ENCODE data around the gene PACRG.
A peak's percentile ranks its signal among the peaks of the same experiment; 100 is the strongest.

The PACRG gene

DNA sequence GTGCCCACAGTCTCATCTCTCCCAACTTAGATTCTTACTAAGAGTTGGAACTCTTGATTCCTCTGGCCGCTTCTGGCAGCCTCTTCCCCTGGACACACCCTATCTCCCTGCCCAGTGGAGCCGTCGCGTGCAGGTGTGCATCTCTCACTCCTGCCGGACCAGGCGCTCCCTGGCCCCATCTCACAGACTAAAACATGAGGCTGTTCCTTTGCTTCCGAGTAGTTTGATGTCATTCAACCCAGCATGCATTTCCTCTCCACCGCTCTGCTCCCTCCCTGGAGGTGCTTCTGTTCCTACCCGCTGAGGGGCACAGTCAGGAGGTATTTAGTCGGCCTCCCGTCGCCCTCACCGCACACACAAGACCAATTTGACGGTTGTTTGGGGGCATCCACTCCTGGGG is 458.8 kb downstream of the PACRG start:
- Mint-ChIP-seq H3K4me3 (no peak overlapping the region), H3K9me3 (no peaks in the 10 kb centered on the region), H3K4me1 (no peaks in the 10 kb centered on the region), H3K36me3 (no peaks in the 10 kb centered on the region), H3K27ac (no peak overlapping the region)
- DNase-seq (ENCODE audit: low spot score in 2 of 2) (no peak), ATAC-seq (peak; percentile 3)

DNA sequence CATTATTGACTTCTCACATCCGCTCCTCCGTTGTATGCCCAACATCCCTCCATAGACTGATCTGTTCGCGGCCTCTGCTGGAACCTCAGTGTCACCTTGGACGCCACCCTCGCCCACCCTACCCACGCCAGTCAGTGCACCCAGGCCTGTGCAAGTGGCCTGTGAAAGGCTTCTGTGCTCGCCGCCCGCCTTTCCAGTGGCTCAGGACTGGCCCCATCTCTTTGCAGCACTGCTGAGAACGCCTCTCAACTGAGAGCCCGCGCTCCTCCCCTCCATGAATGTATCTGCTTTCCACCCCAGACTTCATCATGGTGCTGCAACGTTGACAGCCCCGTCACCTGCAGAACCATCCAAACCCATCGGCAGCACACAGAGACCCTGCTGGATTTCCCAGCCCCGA is 459.4 kb downstream of the PACRG start:
- Mint-ChIP-seq H3K4me3 (no peak overlapping the region), H3K27ac (no peak overlapping the region), H3K4me1 (no peaks in the 10 kb centered on the region), H3K36me3 (no peaks in the 10 kb centered on the region), H3K9me3 (no peaks in the 10 kb centered on the region)
- DNase-seq (ENCODE audit: low spot score in 2 of 2) (no peak), ATAC-seq (no peak)

DNA sequence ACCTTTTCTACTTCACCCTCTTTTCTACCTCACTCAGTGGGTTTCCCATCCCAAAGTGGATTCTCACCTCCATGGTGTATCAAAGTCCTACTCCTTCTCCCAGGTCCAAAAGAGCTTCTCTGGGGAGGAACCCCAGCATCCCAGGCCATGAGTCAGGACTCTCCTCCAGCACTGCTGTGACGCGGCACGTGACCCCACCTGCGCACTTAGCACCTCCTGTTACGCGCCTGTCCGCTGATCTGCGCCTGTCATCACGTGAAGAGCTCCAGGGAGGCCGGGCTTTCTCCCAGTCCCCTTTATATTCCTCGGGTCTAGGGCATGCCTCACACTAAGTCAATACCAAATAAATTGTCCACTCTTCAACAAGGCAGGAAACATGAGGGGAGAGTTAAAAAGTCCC is 459.8 kb downstream of the PACRG start:
- no peak for DNase-seq (ENCODE audit: low spot score in 2 of 2)
- no peaks in the 10 kb centered on the region for H3K4me1 Mint-ChIP-seq
- no peaks in the 10 kb centered on the region for H3K9me3 Mint-ChIP-seq
- no peaks in the 10 kb centered on the region for H3K36me3 Mint-ChIP-seq
- no peak for ATAC-seq
- no peak overlapping the region for H3K27ac Mint-ChIP-seq
- no peak overlapping the region for H3K4me3 Mint-ChIP-seq

DNA sequence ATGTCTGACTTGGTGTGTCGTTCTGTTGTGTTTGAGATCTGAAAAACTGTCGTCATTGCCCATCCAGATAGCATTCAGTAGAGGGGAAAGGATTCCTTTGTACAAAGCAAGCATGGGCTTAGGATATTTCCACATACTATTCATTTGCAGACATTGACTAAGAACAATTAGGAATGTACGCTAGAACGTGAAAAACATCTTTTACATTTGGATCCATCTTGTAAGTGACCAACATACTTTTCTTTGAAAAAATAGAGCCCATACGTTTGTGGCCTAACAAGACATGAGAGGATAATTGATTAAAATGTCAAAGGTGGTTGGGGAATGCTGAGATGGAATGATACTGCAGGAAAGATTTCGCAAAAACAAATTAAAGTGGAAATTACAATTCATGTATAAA is 461.0 kb downstream of the PACRG start:
- H3K4me3 Mint-ChIP-seq = no peak overlapping the region
- no peak for ATAC-seq
- no peaks in the 10 kb centered on the region for H3K9me3 Mint-ChIP-seq
- H3K36me3 Mint-ChIP-seq = no peaks in the 10 kb centered on the region
- DNase-seq (ENCODE audit: low spot score in 2 of 2) = no peak
- no peak overlapping the region for H3K27ac Mint-ChIP-seq
- no peaks in the 10 kb centered on the region for H3K4me1 Mint-ChIP-seq

DNA sequence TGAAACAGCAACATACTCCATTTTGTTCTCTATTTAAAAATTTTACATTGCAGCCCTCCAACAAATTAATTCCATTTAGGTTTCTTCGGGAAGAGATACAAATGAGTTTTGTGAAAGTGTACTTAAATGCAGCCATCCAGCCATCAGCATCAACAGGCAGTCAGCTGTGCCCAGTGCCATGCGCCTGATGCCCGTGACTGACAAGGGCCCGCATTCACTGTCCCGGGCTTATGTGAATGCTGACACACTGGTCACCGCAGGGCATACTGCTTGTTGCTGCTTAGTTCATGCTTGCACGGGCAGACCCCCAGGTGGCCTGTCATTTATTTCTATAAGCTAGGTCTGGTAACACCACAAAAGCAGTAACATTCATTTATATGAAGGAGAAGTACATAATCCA is 461.8 kb downstream of the PACRG start:
- Mint-ChIP-seq H3K4me3 (no peak overlapping the region), H3K27ac (no peak overlapping the region), H3K9me3 (no peaks in the 10 kb centered on the region), H3K36me3 (no peaks in the 10 kb centered on the region), H3K4me1 (no peaks in the 10 kb centered on the region)
- DNase-seq (ENCODE audit: low spot score in 2 of 2) (no peak), ATAC-seq (no peak)

DNA sequence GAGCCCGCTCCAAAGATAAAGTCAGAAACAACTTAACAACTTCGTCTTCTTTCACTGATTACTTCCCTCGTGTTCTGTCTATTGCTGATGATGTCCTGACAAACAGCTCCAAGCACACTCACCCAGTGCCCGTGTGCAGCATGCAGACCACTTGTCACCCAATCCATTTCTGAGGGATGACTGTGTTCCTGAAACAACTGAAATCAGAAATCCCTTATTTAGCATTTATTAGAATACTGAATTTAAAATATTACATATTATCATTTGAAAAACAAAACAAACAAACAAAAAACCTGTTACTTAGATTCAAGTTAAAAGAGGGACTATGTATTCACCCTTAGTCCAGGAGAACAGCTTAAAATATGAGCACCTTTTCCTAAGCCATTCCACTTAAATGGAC is 463.0 kb downstream of the PACRG start:
- no peak for DNase-seq (ENCODE audit: low spot score in 2 of 2)
- H3K4me3 Mint-ChIP-seq = no peak overlapping the region
- ATAC-seq = no peak
- no peak overlapping the region for H3K27ac Mint-ChIP-seq
- no peaks in the 10 kb centered on the region for H3K36me3 Mint-ChIP-seq
- no peaks in the 10 kb centered on the region for H3K4me1 Mint-ChIP-seq
- no peaks in the 10 kb centered on the region for H3K9me3 Mint-ChIP-seq

DNA sequence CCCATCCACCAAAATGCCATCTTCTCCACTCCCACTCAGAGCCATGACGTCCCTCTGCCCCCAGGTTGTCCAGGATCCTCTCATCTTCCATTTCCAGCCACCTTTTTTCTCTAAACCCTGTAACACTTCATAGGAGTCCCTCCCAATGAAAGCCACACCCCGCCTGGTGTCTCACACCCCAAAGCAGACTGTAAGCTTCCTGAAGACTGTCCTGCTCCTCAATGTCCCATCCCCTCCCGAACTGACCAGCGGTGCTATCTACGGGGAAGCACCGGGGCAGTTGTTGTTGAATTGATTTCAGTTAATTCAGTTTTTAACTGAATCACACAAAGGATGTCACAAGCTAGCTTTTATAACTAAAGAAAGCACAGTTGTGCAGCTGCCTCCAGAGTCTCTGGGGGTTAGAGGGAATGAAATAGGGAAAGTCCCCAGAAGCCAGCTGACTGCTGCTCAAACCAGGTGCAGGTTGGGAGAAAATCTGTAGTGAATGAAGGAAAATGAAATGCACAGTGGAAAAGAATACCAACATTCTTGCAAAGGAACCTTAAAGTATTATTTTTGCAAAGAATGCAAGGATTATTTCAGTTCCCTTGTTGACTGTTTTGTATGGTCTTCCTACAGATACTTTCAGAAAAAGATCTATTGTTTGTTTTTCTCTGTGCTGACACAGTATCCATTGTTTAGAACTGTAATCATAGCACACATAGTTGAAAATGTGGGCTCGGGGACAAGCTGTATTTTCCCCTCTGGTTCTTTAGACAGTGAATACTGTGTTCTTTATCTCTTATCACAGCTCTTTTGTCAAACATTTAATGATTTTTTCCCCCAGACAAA is 464.1 kb downstream of the PACRG start:
- H3K4me3 Mint-ChIP-seq = no peak overlapping the region

DNA sequence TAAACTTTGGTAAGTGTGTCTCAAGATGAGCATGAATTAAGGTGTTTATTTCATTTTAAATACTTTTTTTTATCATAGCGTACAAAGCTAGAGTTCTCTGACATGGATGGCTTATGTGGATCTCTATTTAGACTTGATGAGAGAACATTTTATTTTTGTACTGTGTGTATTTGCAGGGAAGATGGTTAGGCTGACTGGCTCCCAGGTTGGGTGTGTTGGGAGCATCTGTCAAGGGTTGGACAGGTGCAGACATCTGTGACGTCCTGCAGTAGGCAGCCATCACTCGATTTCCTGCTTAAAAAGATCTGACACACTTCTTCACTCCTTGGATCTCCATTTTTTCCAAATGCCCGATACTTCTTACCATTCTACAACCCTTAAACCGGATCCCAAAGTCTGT is 464.8 kb downstream of the PACRG start:
- no peaks in the 10 kb centered on the region for H3K4me1 Mint-ChIP-seq
- H3K4me3 Mint-ChIP-seq = no peak overlapping the region
- H3K36me3 Mint-ChIP-seq = no peaks in the 10 kb centered on the region
- ATAC-seq (no peak), DNase-seq (ENCODE audit: low spot score in 2 of 2) (no peak)
- H3K9me3 Mint-ChIP-seq = no peaks in the 10 kb centered on the region
- H3K27ac Mint-ChIP-seq = no peak overlapping the region

More for the DNA sequence above, 464.1 kb downstream of the PACRG start:
- no peaks in the 10 kb centered on the region for H3K9me3 Mint-ChIP-seq
- H3K4me1 Mint-ChIP-seq = no peaks in the 10 kb centered on the region
- H3K27ac Mint-ChIP-seq = no peak overlapping the region
- no peak for ATAC-seq
- H3K36me3 Mint-ChIP-seq = no peaks in the 10 kb centered on the region
- DNase-seq (ENCODE audit: low spot score in 2 of 2) = no peak

DNA sequence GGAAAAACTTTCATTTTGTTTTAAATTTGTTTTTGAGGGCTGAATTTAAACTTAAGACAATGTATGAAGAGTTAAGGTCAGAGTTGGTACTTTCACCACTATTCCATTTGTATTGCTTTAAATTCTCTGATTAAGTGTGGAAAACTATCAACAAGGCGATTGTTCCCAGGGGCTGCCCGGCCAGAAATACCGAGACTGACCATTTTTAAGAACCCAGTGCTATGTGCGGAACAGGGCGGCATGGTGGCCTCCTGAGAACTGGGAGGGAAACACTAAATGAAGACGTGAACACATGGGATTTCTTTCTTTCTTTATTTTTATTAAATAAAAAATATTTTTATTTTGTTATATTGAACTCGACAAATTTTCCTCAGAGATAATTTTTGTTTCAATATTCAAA is 465.6 kb downstream of the PACRG start:
- H3K4me1 Mint-ChIP-seq = no peaks in the 10 kb centered on the region
- ATAC-seq (no peak), DNase-seq (ENCODE audit: low spot score in 2 of 2) (no peak)
- H3K9me3 Mint-ChIP-seq = no peaks in the 10 kb centered on the region
- H3K4me3 Mint-ChIP-seq = no peak overlapping the region
- H3K27ac Mint-ChIP-seq = no peak overlapping the region
- no peaks in the 10 kb centered on the region for H3K36me3 Mint-ChIP-seq

DNA sequence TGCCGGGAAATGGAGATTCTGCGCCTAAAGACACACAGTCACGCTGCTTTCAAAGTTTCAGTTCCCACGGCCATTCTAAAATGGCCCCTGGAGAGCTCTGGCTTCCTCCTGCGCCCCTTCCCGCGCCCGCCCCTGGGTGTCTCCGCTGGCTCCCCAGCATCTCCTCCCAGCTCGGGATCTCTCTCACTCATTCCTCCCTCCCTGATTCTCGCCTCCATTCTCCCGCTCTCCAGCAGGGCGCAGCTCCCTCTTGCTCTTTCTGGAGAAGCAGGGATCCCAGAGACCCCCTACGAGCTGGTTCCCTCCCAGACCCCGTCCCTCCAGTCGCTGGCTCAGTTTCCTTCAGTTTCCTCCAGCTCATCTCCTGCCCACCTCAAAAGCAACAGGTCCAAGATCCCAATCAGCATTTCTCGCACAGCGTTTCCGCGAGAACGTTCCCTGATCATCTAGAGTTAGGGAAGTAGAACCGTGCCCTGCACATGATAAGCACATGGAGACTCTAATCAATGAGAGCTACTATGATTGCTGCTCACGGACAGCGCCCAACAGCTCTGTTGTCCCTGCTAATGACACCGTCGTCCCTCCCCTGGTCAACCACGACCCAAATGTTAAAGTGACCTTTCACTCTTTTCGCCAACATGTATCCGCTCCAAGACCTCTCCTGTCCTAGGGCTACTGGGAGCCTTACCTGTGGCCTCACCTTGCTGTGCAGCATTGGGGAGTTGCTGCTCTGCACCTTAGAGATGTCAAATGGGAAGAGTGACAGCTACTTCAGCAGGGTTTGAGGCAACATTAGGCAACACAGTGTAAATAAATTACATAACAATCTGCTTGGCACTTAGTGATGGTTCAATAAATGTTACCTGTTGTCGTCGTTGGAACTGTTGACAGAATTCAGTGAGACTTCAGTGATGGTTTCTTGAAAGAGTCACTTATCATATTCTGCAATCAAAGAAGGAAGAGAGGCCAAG is 468.2 kb downstream of the PACRG start:
- DNase-seq (ENCODE audit: low spot score in 2 of 2) = no peak
- H3K4me3 Mint-ChIP-seq = no peak overlapping the region
- H3K27ac Mint-ChIP-seq = no peak overlapping the region
- H3K4me1 Mint-ChIP-seq = no peaks in the 10 kb centered on the region
- no peaks in the 10 kb centered on the region for H3K36me3 Mint-ChIP-seq
- no peaks in the 10 kb centered on the region for H3K9me3 Mint-ChIP-seq
- ATAC-seq = no peak

DNA sequence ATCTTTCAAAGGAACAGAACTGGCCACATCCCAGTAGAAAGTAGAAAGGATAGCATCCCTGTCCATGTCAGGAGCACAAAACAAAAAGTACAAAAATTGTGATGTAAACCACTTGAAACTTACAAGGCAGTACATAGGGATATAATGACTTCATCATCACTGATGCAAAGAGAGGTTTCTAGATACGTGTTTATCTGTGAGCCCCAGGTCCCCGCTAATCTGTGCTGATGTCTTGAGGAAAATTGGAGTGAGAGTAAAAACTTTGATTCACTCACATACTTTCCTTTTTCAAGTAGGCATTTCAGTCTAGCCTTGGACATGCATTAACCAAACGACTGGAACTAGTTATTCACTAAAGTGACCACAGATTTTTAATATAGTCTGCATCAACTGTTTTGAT is 470.1 kb downstream of the PACRG start:
- Mint-ChIP-seq H3K4me1 (no peaks in the 10 kb centered on the region), H3K9me3 (no peaks in the 10 kb centered on the region), H3K36me3 (no peaks in the 10 kb centered on the region), H3K27ac (no peak overlapping the region), H3K4me3 (no peak overlapping the region)
- ATAC-seq (no peak), DNase-seq (ENCODE audit: low spot score in 2 of 2) (no peak)

DNA sequence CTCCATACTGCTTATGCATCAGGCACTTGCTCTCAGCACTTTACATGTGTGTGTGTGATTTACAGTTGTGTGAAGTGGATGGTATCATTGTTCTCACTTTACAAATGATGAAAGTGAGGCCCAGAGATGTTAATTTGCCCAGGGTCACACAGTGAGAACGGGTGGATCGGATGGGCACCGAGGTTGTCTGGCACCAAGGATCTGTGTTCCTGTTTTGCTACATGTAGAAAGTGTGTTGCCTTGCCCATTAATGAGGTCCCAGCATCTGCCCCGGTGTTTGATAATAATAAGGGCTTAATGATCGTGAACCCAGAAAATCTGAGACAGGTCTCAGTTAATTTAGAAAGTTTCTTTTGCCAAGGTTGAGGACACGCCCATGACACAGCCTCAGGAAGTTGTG is 470.6 kb downstream of the PACRG start:
- ATAC-seq = no peak
- Mint-ChIP-seq H3K9me3 (no peaks in the 10 kb centered on the region), H3K4me3 (no peak overlapping the region), H3K4me1 (no peaks in the 10 kb centered on the region), H3K36me3 (no peaks in the 10 kb centered on the region), H3K27ac (no peak overlapping the region)
- DNase-seq (ENCODE audit: low spot score in 2 of 2) = no peak

DNA sequence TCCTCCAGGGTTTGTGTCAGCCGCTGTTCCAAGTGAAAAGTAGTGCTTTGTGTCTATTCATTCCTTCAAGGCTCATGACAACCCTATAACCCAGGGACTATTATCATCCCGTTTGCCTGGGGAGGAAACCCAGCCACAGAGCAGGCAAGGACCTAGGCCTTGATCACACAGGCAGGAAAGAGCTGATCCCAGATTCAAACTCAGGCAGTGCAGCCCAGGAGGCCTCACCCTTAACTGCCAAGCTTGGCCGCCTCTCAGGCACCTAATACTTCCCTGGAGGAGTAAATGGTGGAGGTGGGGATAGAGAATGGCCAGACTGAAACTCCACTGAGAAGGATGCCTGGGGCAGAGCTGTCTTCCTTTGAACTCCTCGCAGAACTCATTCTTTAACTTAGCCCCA is 471.6 kb downstream of the PACRG start:
- DNase-seq (ENCODE audit: low spot score in 2 of 2) = no peak
- H3K4me3 Mint-ChIP-seq = no peak overlapping the region
- no peak overlapping the region for H3K27ac Mint-ChIP-seq
- H3K4me1 Mint-ChIP-seq = no peaks in the 10 kb centered on the region
- no peaks in the 10 kb centered on the region for H3K36me3 Mint-ChIP-seq
- ATAC-seq = no peak
- no peaks in the 10 kb centered on the region for H3K9me3 Mint-ChIP-seq

DNA sequence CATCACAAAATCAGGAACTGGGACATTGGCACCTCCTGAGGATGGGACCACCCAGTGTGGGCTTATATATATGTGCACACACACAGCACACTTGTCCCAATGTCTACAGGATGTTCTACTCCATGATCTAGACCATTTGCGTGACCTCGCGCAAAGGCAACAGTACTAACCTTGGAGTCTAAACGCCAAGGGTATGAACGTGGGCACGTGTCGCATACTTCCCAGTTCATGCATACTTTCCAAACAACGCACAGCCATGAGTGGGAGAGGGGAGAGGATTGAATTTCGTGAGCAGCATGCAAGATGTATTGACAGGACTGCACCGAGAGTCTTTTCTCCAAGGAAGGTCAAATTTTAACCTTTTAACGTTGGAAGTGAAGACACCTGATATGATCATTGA is 472.5 kb downstream of the PACRG start:
- Mint-ChIP-seq H3K27ac (no peak overlapping the region), H3K36me3 (no peaks in the 10 kb centered on the region), H3K4me3 (no peak overlapping the region), H3K9me3 (no peaks in the 10 kb centered on the region), H3K4me1 (no peaks in the 10 kb centered on the region)
- ATAC-seq = no peak
- DNase-seq (ENCODE audit: low spot score in 2 of 2) = no peak

DNA sequence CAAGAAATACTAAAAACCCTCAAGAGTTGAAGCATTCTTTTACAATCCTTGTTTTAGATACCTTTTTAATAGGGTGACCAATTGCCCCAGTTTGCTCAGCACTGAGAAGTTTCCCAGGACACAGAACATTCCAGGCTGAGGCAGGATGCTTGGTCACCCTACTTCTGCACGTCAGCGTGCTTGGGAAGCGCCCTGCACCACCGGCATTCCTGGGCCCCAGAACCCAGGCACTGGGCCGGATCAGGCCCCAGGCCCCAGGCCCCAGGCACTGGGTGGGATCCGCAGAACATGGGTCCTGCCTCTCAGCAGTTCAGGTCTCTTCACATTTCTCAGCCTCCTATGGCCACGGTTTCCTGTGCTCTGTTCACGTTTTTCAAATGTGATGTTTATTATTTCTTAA is 472.9 kb downstream of the PACRG start:
- ATAC-seq (no peak), DNase-seq (ENCODE audit: low spot score in 2 of 2) (no peak)
- no peaks in the 10 kb centered on the region for H3K4me1 Mint-ChIP-seq
- no peaks in the 10 kb centered on the region for H3K9me3 Mint-ChIP-seq
- no peak overlapping the region for H3K4me3 Mint-ChIP-seq
- no peaks in the 10 kb centered on the region for H3K36me3 Mint-ChIP-seq
- H3K27ac Mint-ChIP-seq = no peak overlapping the region

DNA sequence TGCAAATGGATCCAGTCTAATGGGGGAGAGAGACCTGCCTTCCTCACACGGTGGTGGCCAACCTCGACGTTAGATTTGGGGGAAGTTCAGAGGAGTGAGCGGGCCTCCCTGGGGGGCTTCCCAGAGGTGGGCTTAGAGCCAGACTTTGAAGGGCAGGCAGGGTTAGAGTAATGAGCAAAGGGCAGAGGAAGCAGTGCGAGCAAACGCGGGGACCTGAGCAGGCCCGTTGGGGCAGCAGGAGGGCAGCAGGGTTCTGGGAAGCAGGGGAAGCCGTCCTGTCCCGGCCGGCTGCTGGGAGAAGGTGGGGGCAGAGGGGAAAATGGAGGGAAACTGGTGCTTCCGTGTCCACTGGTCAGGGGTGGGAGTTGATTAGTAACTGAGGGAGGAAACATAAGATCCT is 474.1 kb downstream of the PACRG start:
- ATAC-seq = peak; percentile 19
- Mint-ChIP-seq H3K27ac (no peak overlapping the region), H3K4me3 (no peak overlapping the region)

More for the DNA sequence above, 474.1 kb downstream of the PACRG start:
- Mint-ChIP-seq H3K4me1 (no peaks in the 10 kb centered on the region), H3K36me3 (no peaks in the 10 kb centered on the region), H3K9me3 (peaks cover 3% of the 10 kb centered on the region)
- no peak for DNase-seq (ENCODE audit: low spot score in 2 of 2)
